K562 (cell line): Measurements from ENCODE around the gene SURF4. TPM values are rescaled to one million over a fixed set of nuclear protein-coding genes. Genes with fewer than 3 reads are reported as not detected.

Experiments
- BCL6 ChIP-seq: fragments of 250-450 bp; sonication (Bioruptor Pico); IDR thresholded peaks from 2 replicates; pipeline ENCODE4 v1.4.0; 2020
- NFIX ChIP-seq: fragments of 250-450 bp; sonication (Bioruptor Pico); IDR thresholded peaks from 2 replicates; pipeline ENCODE4 v1.4.0; 2020; ENCODE audit warnings: low read depth, mild to moderate bottlenecking, moderate library complexity
- TAL1 ChIP-seq: fragments of 450-650 bp; IDR thresholded peaks from 2 replicates; pipeline ENCODE4 v1.6.1; 2016; ENCODE audit warnings: mild to moderate bottlenecking
- ZNF232 ChIP-seq: sonication (generic); formaldehyde crosslinking; IDR thresholded peaks from 2 replicates; pipeline ENCODE4 v1.8.0; 2022; ENCODE audit warnings: mild to moderate bottlenecking, missing genetic modification reagents
- ZNF318 ChIP-seq, 2 experiments: fragments of 450-650 bp; IDR thresholded peaks; 2 replicates each; pipeline ENCODE4 v1.6.1; 2016; ENCODE audit warnings: mild to moderate bottlenecking in 2 of 2, borderline replicate concordance in 1 of 2, low read depth in 1 of 2, moderate library complexity in 1 of 2
- polyA plus RNA-seq, 8 experiments: library from polyadenylated mRNA; depleted of rRNA in 4 of 8; stranded (reverse) in 5 of 8; unstranded in 3 of 8; fragments of >200 nt; fragmentation: Nextera tagmentation in 2 of 8; fragmentation: Illumina TruSeq in 1 of 8; extraction: Ambion mirVana in 2 of 8; extraction: Trizol in 1 of 8; gene quantifications; 2 replicates each; pipeline versions ENCODE4 v1.2.1 to v1.2.3, GENCODE V29; 2011 to 2014; ENCODE audit warnings: inconsistent platforms in 1 of 8, missing spikeins in 1 of 8
- total RNA-seq, 7 experiments: library from RNA; depleted of rRNA in 6 of 7; stranded (reverse); fragments of >200 nt in 6 of 7; fragmentation: Illumina TruSeq in 2 of 7; extraction: Trizol in 2 of 7; gene quantifications; 2 replicates each; pipeline versions ENCODE4 v1.2.1 to v1.2.3, GENCODE V29; 2011 to 2021; ENCODE audit warnings: low replicate concordance in 1 of 7
- TF ChIP-seq, protein P1 (sequence below): sonication (generic); IDR thresholded peaks from 2 replicates; pipeline ENCODE4 v1.6.1; 2016
- TF ChIP-seq, protein P2 (sequence below): sonication (generic); formaldehyde crosslinking; IDR thresholded peaks from 2 replicates; pipeline ENCODE4 v1.8.1; 2022; ENCODE audit warnings: missing genetic modification reagents
- TF ChIP-seq, protein P3 (sequence below): fragments of 450-650 bp; IDR thresholded peaks from 2 replicates; pipeline ENCODE4 v1.6.1; 2016; ENCODE audit warnings: missing biosample characterization, missing genetic modification characterization

Gene SURF4
- total and polyA plus RNA-seq, 9 of the 15 experiments (the other 6 are each of a cell fraction or from before 2014, with no cell fraction given) = 8.4 to 176 (median 130) TPM

- TF ChIP-seq, protein P1, sequence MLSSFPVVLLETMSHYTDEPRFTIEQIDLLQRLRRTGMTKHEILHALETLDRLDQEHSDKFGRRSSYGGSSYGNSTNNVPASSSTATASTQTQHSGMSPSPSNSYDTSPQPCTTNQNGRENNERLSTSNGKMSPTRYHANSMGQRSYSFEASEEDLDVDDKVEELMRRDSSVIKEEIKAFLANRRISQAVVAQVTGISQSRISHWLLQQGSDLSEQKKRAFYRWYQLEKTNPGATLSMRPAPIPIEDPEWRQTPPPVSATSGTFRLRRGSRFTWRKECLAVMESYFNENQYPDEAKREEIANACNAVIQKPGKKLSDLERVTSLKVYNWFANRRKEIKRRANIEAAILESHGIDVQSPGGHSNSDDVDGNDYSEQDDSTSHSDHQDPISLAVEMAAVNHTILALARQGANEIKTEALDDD = no peak
- TF ChIP-seq, protein P2, sequence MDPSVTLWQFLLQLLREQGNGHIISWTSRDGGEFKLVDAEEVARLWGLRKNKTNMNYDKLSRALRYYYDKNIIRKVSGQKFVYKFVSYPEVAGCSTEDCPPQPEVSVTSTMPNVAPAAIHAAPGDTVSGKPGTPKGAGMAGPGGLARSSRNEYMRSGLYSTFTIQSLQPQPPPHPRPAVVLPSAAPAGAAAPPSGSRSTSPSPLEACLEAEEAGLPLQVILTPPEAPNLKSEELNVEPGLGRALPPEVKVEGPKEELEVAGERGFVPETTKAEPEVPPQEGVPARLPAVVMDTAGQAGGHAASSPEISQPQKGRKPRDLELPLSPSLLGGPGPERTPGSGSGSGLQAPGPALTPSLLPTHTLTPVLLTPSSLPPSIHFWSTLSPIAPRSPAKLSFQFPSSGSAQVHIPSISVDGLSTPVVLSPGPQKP (CRISPR knock-in tag) = no peak
- TF ChIP-seq, protein P3, sequence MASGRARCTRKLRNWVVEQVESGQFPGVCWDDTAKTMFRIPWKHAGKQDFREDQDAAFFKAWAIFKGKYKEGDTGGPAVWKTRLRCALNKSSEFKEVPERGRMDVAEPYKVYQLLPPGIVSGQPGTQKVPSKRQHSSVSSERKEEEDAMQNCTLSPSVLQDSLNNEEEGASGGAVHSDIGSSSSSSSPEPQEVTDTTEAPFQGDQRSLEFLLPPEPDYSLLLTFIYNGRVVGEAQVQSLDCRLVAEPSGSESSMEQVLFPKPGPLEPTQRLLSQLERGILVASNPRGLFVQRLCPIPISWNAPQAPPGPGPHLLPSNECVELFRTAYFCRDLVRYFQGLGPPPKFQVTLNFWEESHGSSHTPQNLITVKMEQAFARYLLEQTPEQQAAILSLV (tag) = no peak
- TF ChIP-seq ZNF232 (CRISPR knock-in tag) (peak; percentile 79; the same call in 1 of the 2 replicates), NFIX (CRISPR knock-in tag) (no peak), ZNF318 (IDR thresholded peaks at IDR 0.05; ENCODE audit: borderline replicate concordance in 1 of 2, low read depth in 1 of 2) (no peak), BCL6 (CRISPR knock-in tag) (no peak), TAL1 (no peak)
These were observed at the start of gene SURF4, which contains the start of gene STKLD1 (continued) for GRCh38 chr9:133375724-133376654.
